AG09319 (cell line): ENCODE results near the gene BLCAP.
A peak's percentile ranks its signal among the peaks of the same experiment; 100 is the strongest.
"Not testable (repeated sequence)": the region's sequence is repeated elsewhere in the genome, so short reads cannot be mapped to it uniquely, and the experiment has no call there.

Experiments
- DNase-seq: peaks from one replicate; pipeline ENCODE4 v3.0.0-alpha.2; 2010; ENCODE audit warnings: low read depth; ENCODE audit errors: extremely low read depth
- CTCF ChIP-seq: IDR thresholded peaks from 2 replicates; pipeline ENCODE4 v1.5.1; 2011; ENCODE audit warnings: low read depth, mild to moderate bottlenecking, inconsistent platforms, low read length, moderate library complexity

The BLCAP gene, protein sequence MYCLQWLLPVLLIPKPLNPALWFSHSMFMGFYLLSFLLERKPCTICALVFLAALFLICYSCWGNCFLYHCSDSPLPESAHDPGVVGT

GRCh38 chr20:37527638-37528445 lies at the start of gene BLCAP:
TSS of gene BLCAP (minus strand) at chr20:37527876. CDS start at chr20:37519174, 8,702 bp downstream.
- peak; percentile 60 for DNase-seq
- no peak for TF ChIP-seq CTCF

GRCh38 chr20:37577436-37577835 lies 49.8 kb upstream of the BLCAP start:
- DNase-seq = not testable (repeated sequence)

GRCh38 chr20:37576911-37577310 lies 49.2 kb upstream of the BLCAP start:
- no peak for DNase-seq
- no peak for TF ChIP-seq CTCF

GRCh38 chr20:37575884-37576283 lies 48.2 kb upstream of the BLCAP start:
- DNase-seq = no peak
- TF ChIP-seq CTCF = no peak

DNA sequence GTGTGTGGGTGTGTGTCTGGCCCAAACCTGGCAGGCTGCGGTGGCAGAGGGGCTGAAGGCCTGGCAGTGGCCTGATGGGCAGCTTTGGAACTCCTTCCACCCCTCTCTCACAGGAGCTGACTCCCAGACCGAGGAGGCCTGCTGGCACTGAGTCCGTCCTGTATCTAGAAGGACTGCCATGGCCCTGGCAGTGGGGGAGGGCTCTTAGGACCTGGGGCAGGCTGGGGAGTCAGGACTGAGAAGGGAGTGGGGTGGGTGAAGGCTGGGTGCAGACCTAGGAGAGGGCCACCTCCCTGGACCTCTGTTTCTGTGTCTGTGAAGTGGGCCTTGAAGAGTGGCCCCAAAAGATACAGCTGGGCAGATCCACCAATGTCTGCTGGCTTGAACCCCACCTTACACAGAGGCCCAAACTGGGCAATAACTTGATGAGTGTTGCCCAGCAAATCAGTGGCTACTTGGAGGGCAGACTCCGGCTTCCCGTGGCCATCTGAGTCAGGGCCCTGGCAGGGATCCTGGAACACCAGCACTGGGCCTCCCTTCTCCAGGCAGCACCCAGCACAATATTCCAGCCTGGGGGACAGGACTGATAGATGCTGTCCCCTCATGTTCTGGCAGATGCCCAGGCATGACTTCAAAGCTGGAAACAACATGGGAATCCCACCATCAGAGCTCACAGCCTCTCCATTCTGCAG lies 46.7 kb upstream of the BLCAP start:
- TF ChIP-seq CTCF = no peak
- DNase-seq = no peak

DNA sequence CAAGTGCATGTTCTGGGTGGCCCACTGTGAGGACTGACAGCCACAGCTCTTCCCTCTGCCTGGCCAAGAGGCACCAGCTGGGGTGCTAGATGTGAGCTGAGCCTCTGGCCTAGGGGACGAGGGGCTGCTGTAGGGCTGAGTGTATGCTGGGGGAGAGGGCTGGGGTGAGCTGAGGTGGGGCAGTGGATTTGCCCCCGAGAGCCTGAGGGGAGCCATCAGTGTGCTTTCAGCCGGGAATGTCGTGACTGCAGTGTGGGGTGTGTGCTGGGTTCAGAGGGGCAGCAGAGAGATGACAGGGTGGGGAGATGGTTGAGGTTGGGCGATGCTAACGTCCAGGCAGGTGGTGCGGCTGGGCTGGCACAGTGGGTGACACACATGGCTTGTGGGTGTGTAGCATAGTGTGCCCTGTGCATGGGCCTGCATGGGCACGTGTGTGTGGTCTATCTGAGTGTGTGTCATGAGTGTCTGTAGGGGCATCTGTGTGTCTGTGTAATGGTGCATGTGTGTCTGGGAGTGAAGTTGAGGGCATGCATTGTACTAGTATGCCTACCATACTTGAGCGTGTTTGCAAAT lies 46.0 kb upstream of the BLCAP start:
- no peak for TF ChIP-seq CTCF
- DNase-seq = no peak

DNA sequence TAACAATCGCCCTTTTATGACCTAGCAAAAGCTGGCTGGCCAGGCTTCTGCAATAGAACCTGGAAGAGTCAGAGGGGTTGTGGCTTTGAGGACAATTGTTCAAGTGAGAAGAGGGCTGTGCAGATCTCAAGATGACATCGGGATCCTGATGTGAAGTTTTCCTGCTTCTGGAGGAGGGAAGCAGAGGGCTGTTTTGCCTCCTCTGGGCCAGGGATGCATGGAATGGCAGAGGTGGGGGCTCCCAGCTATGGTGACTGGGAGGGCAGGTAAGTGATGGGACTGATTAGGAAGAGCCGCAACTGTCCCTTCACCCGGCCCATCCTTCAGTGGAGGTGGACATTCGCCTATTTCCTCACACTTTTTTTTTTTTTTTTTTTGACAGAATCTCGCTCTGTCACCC lies 43.4 kb upstream of the BLCAP start:
- no peak for TF ChIP-seq CTCF
- no peak for DNase-seq
